KG1 (cell line): ENCODE measurements around the gene IL22RA2.

Experiments
- DNase-seq: peaks from one replicate; lab custom pipeline; 2025; lab: John Stamatoyannopoulos, UW

The IL22RA2 gene

GRCh38 chr6:137197684-137198645, 24.5 kb upstream of the IL22RA2 start:
- DNase-seq, result no peak

GRCh38 chr6:137193256-137194070, 20.0 kb upstream of the IL22RA2 start:
- no peak for DNase-seq

GRCh38 chr6:137192821-137193220, 19.4 kb upstream of the IL22RA2 start:
- DNase-seq, result no peak

- no peak for DNase-seq
Measured at GRCh38 chr6:137191670-137192069, 18.2 kb upstream of the IL22RA2 start.

GRCh38 chr6:137191236-137191635, 17.8 kb upstream of the IL22RA2 start:
- no peak for DNase-seq

GRCh38 chr6:137190583-137191094, 17.2 kb upstream of the IL22RA2 start:
- DNase-seq, result no peak

- DNase-seq, result no peak
Measured at GRCh38 chr6:137188855-137189254, 15.4 kb upstream of the IL22RA2 start.

- no peak for DNase-seq
Measured at GRCh38 chr6:137185290-137185689, 11.8 kb upstream of the IL22RA2 start.

GRCh38 chr6:137182654-137183073, 9.2 kb upstream of the IL22RA2 start:
- DNase-seq, result no peak

GRCh38 chr6:137181891-137182653, 8.6 kb upstream of the IL22RA2 start:
- DNase-seq, result no peak

- DNase-seq, result no peak
Measured at GRCh38 chr6:137177611-137178010, 4.2 kb upstream of the IL22RA2 start.

- no peak for DNase-seq
Measured at GRCh38 chr6:137176729-137177128, 3.3 kb upstream of the IL22RA2 start.

- DNase-seq, result no peak
Measured at GRCh38 chr6:137175868-137176245, 2.4 kb upstream of the IL22RA2 start.

- no peak for DNase-seq
Measured at GRCh38 chr6:137175157-137175867, 1.9 kb upstream of the IL22RA2 start.

GRCh38 chr6:137172734-137173431, 561 bp downstream of the IL22RA2 start:
- no peak for DNase-seq

GRCh38 chr6:137171824-137172733, 1.4 kb downstream of the IL22RA2 start:
- no peak for DNase-seq

GRCh38 chr6:137171053-137171374, 2.4 kb downstream of the IL22RA2 start:
- DNase-seq, result no peak

- no peak for DNase-seq
Measured at GRCh38 chr6:137170266-137171052, 3.0 kb downstream of the IL22RA2 start.
